AG09309 (cell line): ENCODE results near the gene KLHDC4.

Source experiments
- DNase-seq: peaks from one replicate; pipeline ENCODE4 v3.0.0-alpha.2; 2010; ENCODE audit warnings: low read depth
- H3K4me3 ChIP-seq: 2 replicates; pipeline ENCODE4 v1.5.1; 2011; ENCODE audit warnings: mild to moderate bottlenecking, low read depth, low read length, moderate library complexity; ENCODE audit not compliant: control insufficient read depth
- CTCF ChIP-seq: IDR thresholded peaks from 2 replicates; pipeline ENCODE4 v1.5.1; 2011; ENCODE audit warnings: mild to moderate bottlenecking, low read depth, low read length, inconsistent platforms; ENCODE audit not compliant: insufficient read depth, control insufficient read depth; ENCODE audit errors: missing control alignments

Gene KLHDC4

GRCh38 chr16:87806641-87807546, 41.1 kb upstream of the KLHDC4 start:
- TF ChIP-seq CTCF = peak; percentile 15
- peak; percentile 76 for DNase-seq
- H3K4me3 ChIP-seq = peak overlapping the region; percentile 63

- TF ChIP-seq CTCF = no peak
- H3K4me3 ChIP-seq = peak overlapping the region; percentile 63
- no peak for DNase-seq
Observed at GRCh38 chr16:87806261-87806640, 40.5 kb upstream of the KLHDC4 start.

- H3K4me3 ChIP-seq = no peak overlapping the region
- no peak for DNase-seq
- TF ChIP-seq CTCF = no peak
Observed at GRCh38 chr16:87803385-87803784, 37.6 kb upstream of the KLHDC4 start.

GRCh38 chr16:87802670-87803069, 36.9 kb upstream of the KLHDC4 start:
- no peak overlapping the region for H3K4me3 ChIP-seq
- no peak for DNase-seq
- TF ChIP-seq CTCF = no peak

- TF ChIP-seq CTCF = no peak
- no peak for DNase-seq
- no peak overlapping the region for H3K4me3 ChIP-seq
Observed at GRCh38 chr16:87801679-87802259, 36.0 kb upstream of the KLHDC4 start.

GRCh38 chr16:87800497-87800896, 34.7 kb upstream of the KLHDC4 start:
- TF ChIP-seq CTCF = no peak
- DNase-seq = no peak
- H3K4me3 ChIP-seq = no peak overlapping the region
